Kidney epithelial cell (primary cell): Measurements from ENCODE around the gene LTBP1. TPM values are rescaled to one million over a fixed set of nuclear protein-coding genes. Genes with fewer than 3 reads are reported as not detected.

Experiments used
- DNase-seq: peaks from one replicate; pipeline ENCODE4 v3.0.0-alpha.2; 2010; ENCODE audit warnings: low read depth
- H3K27me3 ChIP-seq: 2 replicates; pipeline ENCODE4 v1.6.0; 2011; ENCODE audit warnings: low read length; ENCODE audit not compliant: control insufficient read depth, insufficient read depth
- H3K36me3 ChIP-seq: 2 replicates; pipeline ENCODE4 v1.5.1; 2011; ENCODE audit warnings: low read length; ENCODE audit not compliant: control insufficient read depth, insufficient read depth
- H3K4me3 ChIP-seq: 2 replicates; pipeline ENCODE4 v1.5.1; 2011; ENCODE audit warnings: low read depth, mild to moderate bottlenecking, control low read depth, low read length
- CTCF ChIP-seq: IDR thresholded peaks from 2 replicates; pipeline ENCODE4 v1.5.1; 2011; ENCODE audit warnings: mild to moderate bottlenecking, moderate library complexity, low read length, control low read depth, inconsistent platforms; ENCODE audit not compliant: insufficient read depth, poor library complexity, severe bottlenecking
- total RNA-seq: library from RNA; depleted of rRNA; stranded (reverse); fragments of >200 nt; gene quantifications from 2 replicates; pipeline ENCODE4 v1.2.3, GENCODE V29; 2015

The LTBP1 gene
- total RNA-seq, 1 donor from 2014 or later: 39.3 TPM

DNA sequence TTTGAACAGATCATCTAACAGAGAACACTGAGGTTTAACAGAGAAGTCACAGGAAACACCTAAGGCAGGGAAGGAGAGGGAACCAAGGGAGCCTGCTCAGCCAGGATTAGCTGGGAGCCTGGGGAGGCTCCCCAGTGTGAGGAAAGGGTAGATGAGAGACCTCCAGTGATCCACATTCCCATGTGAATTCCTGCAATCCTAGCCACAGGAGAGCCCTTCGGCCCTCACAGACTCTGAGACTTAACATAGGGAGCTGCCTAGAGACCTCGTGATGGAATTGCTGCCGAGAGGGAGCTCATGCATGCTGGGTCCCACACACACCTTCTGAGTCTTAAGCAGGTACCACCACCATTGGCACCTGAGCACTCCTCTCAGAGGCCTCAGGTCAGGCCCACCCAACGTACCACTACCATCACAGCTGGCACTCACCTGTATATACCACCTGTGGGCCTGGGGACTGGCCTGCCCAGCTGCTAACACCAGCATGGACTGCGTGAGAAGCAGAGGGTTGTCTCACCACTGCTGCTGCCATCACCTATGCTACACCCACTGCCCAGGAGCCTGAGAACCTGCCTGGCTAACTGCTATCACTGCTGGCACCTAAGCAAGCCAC, 303.8 kb downstream of the LTBP1 start:
- Histone ChIP-seq H3K27me3 (no peaks in the 10 kb centered on the region), H3K4me3 (no peak overlapping the region), H3K36me3 (no peaks in the 10 kb centered on the region)
- TF ChIP-seq CTCF: no peak
- no peak for DNase-seq

DNA sequence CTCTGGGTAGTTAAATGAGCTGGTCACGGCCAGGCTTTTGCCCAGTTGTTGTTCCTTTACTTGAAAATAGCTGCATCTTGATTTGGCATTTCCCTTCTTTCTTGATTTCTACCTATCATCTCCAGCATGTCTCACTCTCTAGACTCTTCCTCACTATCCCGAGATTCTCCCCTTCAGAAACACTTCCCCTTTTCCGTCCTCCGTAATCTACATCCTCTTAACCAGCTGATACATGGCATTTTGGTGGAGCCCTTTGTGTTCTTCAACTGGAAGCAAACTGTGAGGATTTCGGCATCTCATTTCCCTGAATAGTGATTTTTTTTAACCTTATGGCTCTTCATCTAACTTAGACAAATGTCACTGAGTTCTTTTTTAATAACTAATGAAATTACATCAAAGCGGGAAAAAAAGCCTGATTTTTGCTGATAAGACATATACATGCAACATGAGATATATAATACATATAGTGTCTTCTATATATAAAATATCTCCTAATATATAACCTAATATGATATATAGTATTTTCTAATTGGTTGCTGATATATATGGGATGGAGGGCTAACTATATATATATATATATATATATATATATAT, 309.5 kb downstream of the LTBP1 start:
- Histone ChIP-seq H3K27me3 (no peaks in the 10 kb centered on the region), H3K4me3 (no peak overlapping the region), H3K36me3 (no peaks in the 10 kb centered on the region)
- no peak for TF ChIP-seq CTCF
- DNase-seq: no peak

- no peak for TF ChIP-seq CTCF
- Histone ChIP-seq H3K27me3 (no peaks in the 10 kb centered on the region), H3K4me3 (no peak overlapping the region), H3K36me3 (no peaks in the 10 kb centered on the region)
- no peak for DNase-seq
Observed at GRCh38 chr2:33258387-33258786, 311.6 kb downstream of the LTBP1 start.

DNA sequence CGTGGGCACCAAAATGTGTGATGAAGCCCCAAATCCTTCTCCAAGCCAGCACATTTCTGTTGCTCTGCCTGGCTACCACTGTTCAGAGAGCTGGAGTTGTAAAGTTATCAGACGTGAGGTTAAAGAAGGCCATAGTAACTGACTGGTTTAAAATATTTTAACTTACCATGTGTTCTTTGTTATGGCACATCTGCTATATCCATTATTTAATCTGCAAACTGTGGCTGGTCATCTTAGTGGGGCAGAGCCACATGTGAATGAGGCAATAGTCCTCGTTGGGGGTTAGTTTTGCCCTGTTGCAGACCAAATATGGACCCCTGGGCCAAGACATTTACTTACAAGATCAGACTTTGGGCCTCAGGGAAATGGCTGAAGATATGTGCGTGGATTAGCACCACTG, 315.3 kb downstream of the LTBP1 start:
- H3K27me3 ChIP-seq: no peaks in the 10 kb centered on the region
- H3K4me3 ChIP-seq: no peak overlapping the region
- no peak for DNase-seq
- peaks cover 1% of the 10 kb centered on the region for H3K36me3 ChIP-seq
- TF ChIP-seq CTCF: no peak

- Histone ChIP-seq H3K36me3 (peaks cover 1% of the 10 kb centered on the region), H3K27me3 (no peaks in the 10 kb centered on the region), H3K4me3 (no peak overlapping the region)
- TF ChIP-seq CTCF: no peak
- DNase-seq: no peak
Observed at GRCh38 chr2:33264766-33265165, 318.0 kb downstream of the LTBP1 start.

GRCh38 chr2:33265584-33266338, 319.0 kb downstream of the LTBP1 start:
- TF ChIP-seq CTCF: no peak

More at GRCh38 chr2:33265584-33266338, 319.0 kb downstream of the LTBP1 start:
- DNase-seq: no peak
- Histone ChIP-seq H3K4me3 (no peak overlapping the region), H3K27me3 (no peaks in the 10 kb centered on the region), H3K36me3 (peaks cover 1% of the 10 kb centered on the region)
